BLaER1 treated with 17β-estradiol and CSF1 and Interleukin-3, amounts not matched to agents 10 nM and 100 nM (cell line): ENCODE results near the gene ITPKB.

ENCODE experiments used
- H3K27ac ChIP-seq, 11 experiments: shearing (Covaris generic); formaldehyde crosslinking; 2 replicates each; pipeline ENCODE4 v1.8.1; 2022
- H3K27me3 ChIP-seq, 11 experiments: shearing (Covaris generic); formaldehyde crosslinking; 2 replicates each; pipeline ENCODE4 v1.8.1; 2022
- H3K36me3 ChIP-seq, 11 experiments: shearing (Covaris generic); formaldehyde crosslinking; 2 replicates each; pipeline ENCODE4 v1.8.1; 2022
- H3K4me1 ChIP-seq, 10 experiments: shearing (Covaris generic); formaldehyde crosslinking; 2 replicates each; pipeline ENCODE4 v1.8.1; 2022
- H3K4me2 ChIP-seq, 11 experiments: shearing (Covaris generic); formaldehyde crosslinking; 2 replicates each; pipeline ENCODE4 v1.8.1; 2022
- H3K4me3 ChIP-seq, 10 experiments: shearing (Covaris generic); formaldehyde crosslinking; 2 replicates each; pipeline ENCODE4 v1.8.1; 2022
- H3K9ac ChIP-seq, 11 experiments: shearing (Covaris generic); formaldehyde crosslinking; 2 replicates each; pipeline ENCODE4 v1.8.1; 2022
- H3K9me3 ChIP-seq, 11 experiments: shearing (Covaris generic); formaldehyde crosslinking; replicated peaks in 1 of 11; 2 replicates each; pipeline ENCODE4 v1.8.1; 2022
- H4K20me1 ChIP-seq, 11 experiments: shearing (Covaris generic); formaldehyde crosslinking; 2 replicates each; pipeline ENCODE4 v1.8.1; 2022
- Cebpa-rat ChIP-seq, 11 experiments: shearing (Covaris generic); IDR thresholded peaks; 2 replicates each; pipeline ENCODE4 v1.8.1; 2022

The ITPKB gene

DNA sequence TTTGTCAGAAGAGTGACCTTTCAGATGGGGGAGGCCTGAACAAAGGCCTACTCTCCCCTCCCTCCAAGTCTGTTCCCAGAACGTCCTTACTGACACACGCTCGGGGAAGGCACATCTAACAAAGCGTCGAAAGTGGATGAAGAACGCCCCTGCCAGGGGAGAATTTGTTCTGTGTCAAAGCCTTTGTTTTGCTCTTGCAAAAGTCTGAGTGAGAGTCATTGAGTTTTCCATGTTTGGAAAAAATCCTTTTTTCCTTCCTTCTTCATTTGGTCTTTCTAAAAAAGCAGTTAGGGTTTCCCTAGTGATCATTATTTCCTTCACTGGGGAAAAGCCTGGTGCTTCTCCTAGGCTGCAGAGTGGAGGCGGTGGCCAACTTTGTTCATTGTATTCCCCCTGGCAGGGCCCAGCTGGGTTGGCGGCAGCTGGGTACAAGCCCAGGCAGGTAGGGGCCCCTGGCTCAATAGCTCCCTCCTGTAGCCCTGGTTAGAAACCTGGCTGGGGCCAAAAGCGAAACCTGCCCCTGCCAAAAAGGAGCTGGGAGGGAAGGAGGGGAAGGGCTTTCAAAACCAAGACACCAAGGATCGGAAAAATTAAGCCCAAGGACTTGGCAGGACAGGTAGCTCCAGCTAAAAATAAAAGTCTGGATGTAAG is 81.1 kb downstream of the ITPKB start:
- H3K9me3 ChIP-seq = no peaks in the 10 kb centered on the region
- peak overlapping the region in 5 of 11 experiments; percentile 13 to 93 (median 87); a peak in 12 of 22 replicates for H3K4me2 ChIP-seq

DNA sequence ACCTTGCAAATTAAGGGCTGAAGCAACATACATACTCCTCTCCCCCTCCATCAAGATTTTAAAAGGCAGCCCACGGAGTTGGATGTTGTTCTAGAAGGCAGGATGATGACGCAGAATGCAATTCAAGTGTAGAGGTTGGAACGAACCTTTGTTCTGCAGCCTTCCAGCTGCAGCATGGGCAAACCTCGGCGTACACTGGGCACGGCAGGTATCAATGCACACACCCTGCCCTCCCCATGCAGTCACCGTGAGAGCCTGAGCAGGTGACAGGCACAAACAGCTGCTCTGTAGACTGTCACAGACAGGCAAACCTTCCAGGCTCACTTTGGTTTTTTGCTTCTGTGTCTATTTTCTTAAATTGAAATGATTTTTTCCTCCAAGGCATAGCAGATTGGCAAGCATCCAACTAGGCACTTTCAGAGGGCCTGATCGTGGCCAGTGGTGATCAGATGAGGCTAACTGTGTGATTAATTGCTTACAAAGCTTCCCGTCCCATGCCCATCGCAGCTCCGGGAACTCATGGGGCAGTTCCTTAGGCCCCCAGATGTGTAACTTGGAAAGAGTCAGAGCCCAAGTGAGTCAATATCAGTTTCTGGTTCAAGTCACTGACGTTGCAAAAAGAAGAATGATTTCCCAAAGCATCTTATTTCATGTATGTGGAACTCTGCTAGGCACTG is 82.3 kb downstream of the ITPKB start:
- no peak for TF ChIP-seq Cebpa-rat (IDR thresholded peaks at IDR 0.05)
- H3K27ac ChIP-seq = peak overlapping the region in 2 of 11 experiments; percentile 8 to 77; a peak in 2 of 22 replicates
- no peaks in the 10 kb centered on the region for H3K9me3 ChIP-seq
- peak overlapping the region in 3 of 11 experiments; percentile 80 to 87 (median 85); a peak in 11 of 22 replicates for H3K4me2 ChIP-seq
- no peaks in the 10 kb centered on the region for H3K27me3 ChIP-seq
- H3K36me3 ChIP-seq = no peaks in the 10 kb centered on the region
- peak overlapping the region in 4 of 11 experiments; percentile 1 to 62 (median 28); a peak in 5 of 22 replicates for H3K9ac ChIP-seq
- peaks cover 0 to 48% (median 23%) of the 10 kb centered on the region in 11 experiments; a peak in 16 of 22 replicates for H4K20me1 ChIP-seq
- H3K4me3 ChIP-seq = no peak overlapping the region
- peaks cover 0 to 95% (median 0%) of the 10 kb centered on the region in 10 experiments; a peak in 12 of 20 replicates for H3K4me1 ChIP-seq

More for the DNA sequence above, 81.1 kb downstream of the ITPKB start:
- Histone ChIP-seq H3K4me1 (peaks cover under 1 to 97% (median under 1%) of the 10 kb centered on the region in 10 experiments), H3K4me3 (no peak overlapping the region), H3K27me3 (no peaks in the 10 kb centered on the region), H3K9ac (peak overlapping the region in 2 of 11 experiments; percentile 4 to 16; a peak in 1 of 22 replicates), H3K36me3 (no peaks in the 10 kb centered on the region), H4K20me1 (peaks cover 0 to 57% (median 23%) of the 10 kb centered on the region in 11 experiments; a peak in 16 of 22 replicates), H3K27ac (peak overlapping the region in 1 of 11 experiments; percentile 27; a peak in 2 of 22 replicates)
- no peak for TF ChIP-seq Cebpa-rat (IDR thresholded peaks at IDR 0.05)

DNA sequence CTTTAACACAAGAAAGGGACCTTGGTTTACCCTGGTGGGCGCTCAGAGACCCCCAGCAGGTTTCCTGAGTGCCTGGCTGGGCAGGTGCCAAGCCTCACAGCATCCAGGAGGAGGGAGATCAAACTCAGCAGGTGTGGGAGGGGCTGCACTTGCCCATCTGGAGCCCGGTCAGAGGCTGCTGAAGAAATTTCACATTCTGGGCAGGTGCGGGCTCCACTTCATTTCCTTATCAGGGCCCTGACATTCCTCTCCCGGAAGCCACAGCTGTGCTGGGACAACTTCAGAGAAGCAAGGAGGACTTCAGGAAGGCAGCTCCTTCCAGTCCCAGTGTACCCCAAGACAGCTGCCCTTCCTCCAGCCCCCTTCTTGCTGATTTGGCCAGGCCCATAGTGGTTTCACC is 82.9 kb downstream of the ITPKB start:
- peak overlapping the region in 3 of 11 experiments; percentile 8 to 77 (median 71); a peak in 3 of 22 replicates for H3K27ac ChIP-seq
- H3K4me3 ChIP-seq = no peak overlapping the region
- H3K27me3 ChIP-seq = no peaks in the 10 kb centered on the region
- H3K9ac ChIP-seq = peak overlapping the region in 4 of 11 experiments; percentile 1 to 62 (median 28); a peak in 5 of 22 replicates
- peaks cover 0 to 43% (median 23%) of the 10 kb centered on the region in 11 experiments; a peak in 16 of 22 replicates for H4K20me1 ChIP-seq
- no peaks in the 10 kb centered on the region for H3K9me3 ChIP-seq
- peak overlapping the region in 3 of 11 experiments; percentile 80 to 87 (median 85); a peak in 11 of 22 replicates for H3K4me2 ChIP-seq
- H3K4me1 ChIP-seq = peaks cover 0 to 90% (median 0%) of the 10 kb centered on the region in 10 experiments; a peak in 13 of 20 replicates
- no peaks in the 10 kb centered on the region for H3K36me3 ChIP-seq
- no peak for TF ChIP-seq Cebpa-rat (IDR thresholded peaks at IDR 0.05)

DNA sequence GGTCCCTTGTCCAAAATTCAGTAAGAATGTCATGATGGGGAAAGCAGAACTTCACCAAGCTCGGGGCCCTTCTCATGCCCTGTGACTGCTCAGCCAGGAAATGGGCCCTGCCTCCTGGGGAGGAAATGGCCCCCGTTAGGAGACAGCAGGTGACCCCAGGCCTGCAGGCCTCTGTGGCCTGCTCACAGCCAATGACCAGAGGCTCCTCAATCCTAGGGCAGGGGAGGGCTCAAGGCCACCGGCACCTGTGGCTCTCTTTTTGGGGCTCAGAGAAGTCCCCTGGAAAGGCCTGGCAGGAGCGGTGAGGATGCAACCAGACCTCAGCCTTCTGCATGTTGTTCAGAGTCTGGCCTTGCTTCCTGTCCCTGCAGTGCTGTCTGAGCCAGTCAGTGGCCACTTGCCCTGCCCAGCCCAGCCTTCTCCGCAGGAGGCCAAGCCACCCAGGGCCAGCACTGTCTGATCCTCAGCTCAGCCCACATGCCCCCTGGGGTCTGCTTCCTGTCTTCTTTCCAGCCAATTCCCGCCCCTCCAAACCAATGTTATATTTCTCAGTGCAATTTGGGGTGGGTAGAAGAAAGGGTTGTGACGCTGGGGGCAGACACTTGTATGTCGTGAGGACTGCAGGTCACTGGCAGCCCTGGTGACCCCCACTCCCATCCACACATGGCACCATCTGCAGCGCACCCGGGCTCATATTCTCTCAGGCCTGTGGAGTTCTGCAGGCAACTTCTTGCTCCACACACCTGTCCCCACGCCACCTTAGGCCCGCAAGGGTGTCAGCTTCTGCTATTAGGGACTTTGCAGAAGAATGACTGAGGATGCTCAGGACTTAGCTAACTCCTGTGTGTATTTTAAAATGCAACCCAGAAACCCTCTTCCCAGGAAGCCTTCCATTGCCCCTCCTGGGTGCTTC is 83.6 kb downstream of the ITPKB start:
- peak overlapping the region in 1 of 10 experiments; percentile 13; a peak in 1 of 20 replicates for H3K4me3 ChIP-seq
- peaks cover 0 to 83% (median 3%) of the 10 kb centered on the region in 10 experiments; a peak in 14 of 20 replicates for H3K4me1 ChIP-seq
- H3K36me3 ChIP-seq = no peaks in the 10 kb centered on the region
- H4K20me1 ChIP-seq = peaks cover 1 to 42% (median 23%) of the 10 kb centered on the region in 11 experiments; a peak in 17 of 22 replicates
- no peak for TF ChIP-seq Cebpa-rat (IDR thresholded peaks at IDR 0.05)
- H3K9me3 ChIP-seq = no peaks in the 10 kb centered on the region
- peak overlapping the region; percentile 15 to 77 (median 58); a peak in 17 of 22 replicates for H3K27ac ChIP-seq
- no peaks in the 10 kb centered on the region for H3K27me3 ChIP-seq
- H3K9ac ChIP-seq = peak overlapping the region in 6 of 11 experiments; percentile 7 to 62 (median 47); a peak in 10 of 22 replicates
- H3K4me2 ChIP-seq = peak overlapping the region in 3 of 11 experiments; percentile 80 to 87 (median 85); a peak in 11 of 22 replicates

DNA sequence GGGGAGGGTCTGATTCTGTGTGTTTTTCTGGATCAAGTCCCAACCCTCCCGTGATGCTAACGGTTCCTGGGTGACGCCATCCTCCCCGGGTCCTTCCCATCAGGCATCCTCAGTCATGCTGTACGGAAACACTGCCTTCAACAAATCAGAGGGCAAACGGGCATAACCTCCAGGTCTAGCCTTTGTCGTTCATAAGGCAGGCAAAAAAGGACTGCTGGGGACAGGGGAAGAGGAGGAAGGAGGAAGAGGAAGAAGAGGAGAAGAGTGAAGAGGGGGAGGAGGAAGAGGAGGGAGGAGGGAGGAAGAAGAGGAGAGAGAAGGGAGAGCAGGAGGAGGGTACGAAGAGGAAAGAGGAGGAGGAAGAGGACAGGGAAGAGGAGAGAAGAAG is 84.4 kb downstream of the ITPKB start:
- Histone ChIP-seq H3K36me3 (no peaks in the 10 kb centered on the region), H3K9me3 (no peaks in the 10 kb centered on the region), H3K4me3 (peak overlapping the region in 3 of 10 experiments; percentile 12 to 36 (median 13); a peak in 3 of 20 replicates), H3K4me2 (peak overlapping the region in 3 of 11 experiments; percentile 80 to 87 (median 85); a peak in 11 of 22 replicates), H3K27ac (peak overlapping the region; percentile 28 to 77 (median 58); a peak in 21 of 22 replicates), H4K20me1 (peaks cover 5 to 39% (median 23%) of the 10 kb centered on the region in 11 experiments; a peak in 17 of 22 replicates), H3K4me1 (peaks cover 0 to 74% (median 7%) of the 10 kb centered on the region in 10 experiments; a peak in 14 of 20 replicates), H3K9ac (peak overlapping the region in 9 of 11 experiments; percentile 16 to 62 (median 46); a peak in 14 of 22 replicates), H3K27me3 (no peaks in the 10 kb centered on the region)
- no peak for TF ChIP-seq Cebpa-rat (IDR thresholded peaks at IDR 0.05)

DNA sequence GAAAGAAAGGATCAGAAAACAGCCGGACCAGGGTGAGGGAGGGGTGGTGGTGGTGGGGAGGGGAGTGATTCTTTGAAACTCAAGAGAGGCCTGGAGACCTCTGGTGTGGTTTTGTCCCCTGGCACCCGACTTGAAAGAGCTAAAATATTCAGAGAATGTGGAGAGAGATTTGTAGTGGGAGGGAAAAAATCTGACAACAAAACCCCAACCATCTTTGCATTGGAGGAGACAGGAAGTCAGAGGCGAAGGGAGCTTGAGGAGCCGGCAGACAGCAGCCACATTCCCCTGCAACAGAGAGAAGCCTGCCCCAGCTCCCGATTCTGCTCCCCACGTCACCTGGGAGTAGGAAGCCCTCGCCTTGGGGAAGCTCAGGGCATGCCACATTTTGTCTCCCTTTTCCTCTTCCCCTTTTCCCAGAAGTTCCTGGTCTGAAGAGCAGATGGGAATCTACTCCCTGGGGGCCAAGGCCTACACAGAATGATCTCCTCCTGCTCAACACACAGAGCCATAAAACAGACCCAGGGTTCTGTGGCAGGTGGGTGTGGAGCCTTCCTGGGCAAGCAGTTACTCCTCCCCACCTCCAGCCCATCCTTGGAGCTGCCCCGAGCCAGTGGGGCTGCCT is 84.9 kb downstream of the ITPKB start:
- Histone ChIP-seq H3K36me3 (no peaks in the 10 kb centered on the region), H3K4me3 (peak overlapping the region in 2 of 10 experiments; percentile 12 to 36; a peak in 3 of 20 replicates), H3K9ac (peak overlapping the region in 9 of 11 experiments; percentile 16 to 62 (median 46); a peak in 15 of 22 replicates), H3K4me1 (peaks cover 0 to 69% (median 8%) of the 10 kb centered on the region in 10 experiments; a peak in 14 of 20 replicates), H3K27ac (peak overlapping the region; percentile 28 to 77 (median 58); a peak in 21 of 22 replicates), H4K20me1 (peaks cover 5 to 39% (median 23%) of the 10 kb centered on the region in 11 experiments; a peak in 17 of 22 replicates), H3K4me2 (peak overlapping the region in 3 of 11 experiments; percentile 80 to 87 (median 85); a peak in 11 of 22 replicates), H3K9me3 (no peaks in the 10 kb centered on the region), H3K27me3 (no peaks in the 10 kb centered on the region)
- no peak for TF ChIP-seq Cebpa-rat (IDR thresholded peaks at IDR 0.05)

DNA sequence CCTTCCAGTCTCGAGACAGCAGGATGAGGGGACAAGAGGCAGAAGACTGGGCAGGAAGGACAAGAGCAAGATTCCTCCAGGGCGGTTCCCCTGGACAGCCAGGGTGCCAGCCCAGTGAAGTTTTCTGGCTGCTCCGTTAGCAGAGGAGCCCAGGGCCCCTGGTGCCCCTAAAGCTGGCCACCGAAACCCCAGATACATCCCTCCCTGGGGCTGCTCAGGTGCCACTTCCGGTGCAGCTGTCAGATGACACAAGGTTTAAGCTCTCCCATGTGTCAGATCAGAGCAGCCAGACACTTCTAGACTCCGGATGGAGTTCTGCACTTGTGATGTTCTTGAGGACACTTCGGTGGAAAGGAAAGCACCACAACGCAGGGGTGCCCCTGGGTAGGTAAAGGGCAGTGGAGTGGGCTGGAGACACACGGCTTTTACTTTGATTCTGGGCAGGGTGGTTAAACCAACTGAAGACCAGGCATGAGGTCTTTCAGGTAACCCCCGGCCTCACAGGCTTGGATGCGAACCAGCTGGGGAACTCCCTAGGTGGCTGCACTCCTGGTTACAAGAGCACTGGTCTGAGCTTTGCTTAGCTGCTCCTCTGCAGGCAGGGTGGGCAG is 85.7 kb downstream of the ITPKB start:
- Histone ChIP-seq H3K4me1 (peaks cover 0 to 62% (median 4%) of the 10 kb centered on the region in 10 experiments; a peak in 14 of 20 replicates), H3K9ac (peak overlapping the region in 6 of 11 experiments; percentile 16 to 62 (median 53); a peak in 9 of 22 replicates), H3K9me3 (no peaks in the 10 kb centered on the region), H3K27ac (peak overlapping the region in 7 of 11 experiments; percentile 47 to 77 (median 62); a peak in 8 of 22 replicates), H3K4me2 (peak overlapping the region in 3 of 11 experiments; percentile 80 to 87 (median 85); a peak in 11 of 22 replicates), H3K27me3 (no peaks in the 10 kb centered on the region), H3K36me3 (peaks cover 1 to 7% (median 6%) of the 10 kb centered on the region in 11 experiments; a peak in 18 of 22 replicates), H3K4me3 (no peak overlapping the region; a peak in 1 of 20 replicates), H4K20me1 (peaks cover 5 to 36% (median 27%) of the 10 kb centered on the region in 11 experiments; a peak in 18 of 22 replicates)
- TF ChIP-seq Cebpa-rat (IDR thresholded peaks at IDR 0.05) = no peak
